Muscle layer of colon (tissue), 2 donors: ENCODE data around the gene PER2.
A peak's percentile ranks its signal among the peaks of the same experiment; 100 is the strongest.
"Not testable (repeated sequence)": the region's sequence is repeated elsewhere in the genome, so short reads cannot be mapped to it uniquely, and the experiment has no call there.

Experiments used
- H3K27ac ChIP-seq: one replicate; pipeline ENCODE4 v1.7.0; 2013; ENCODE audit warnings: low read depth, mild to moderate bottlenecking, low read length, moderate library complexity
- H3K27me3 ChIP-seq, 2 donors: one replicate each; pipeline ENCODE4 v1.7.0; 2013; ENCODE audit warnings: low read length in 2 of 2, mild to moderate bottlenecking in 2 of 2; ENCODE audit not compliant: insufficient read depth in 2 of 2, control insufficient read depth in 1 of 2
- H3K36me3 ChIP-seq: one replicate; pipeline ENCODE4 v1.7.0; 2013; ENCODE audit warnings: mild to moderate bottlenecking, low read length; ENCODE audit not compliant: insufficient read depth
- H3K4me1 ChIP-seq: one replicate; pipeline ENCODE4 v1.7.0; 2013; ENCODE audit warnings: mild to moderate bottlenecking, low read length; ENCODE audit not compliant: insufficient read depth
- H3K4me3 ChIP-seq, 2 donors: one replicate each; pipeline ENCODE4 v1.7.0; 2013; ENCODE audit warnings: low read length in 2 of 2, low read depth in 1 of 2, mild to moderate bottlenecking in 1 of 2, moderate library complexity in 1 of 2
- H3K9ac ChIP-seq: one replicate; pipeline ENCODE4 v1.7.0; 2013; ENCODE audit warnings: low read length
- H3K9me3 ChIP-seq: one replicate; pipeline ENCODE4 v1.7.0; 2013; ENCODE audit warnings: mild to moderate bottlenecking, low read length
- donor health status: abdominal sarcoma.
- donor health status: Adenocarcinoma of cecum.

The PER2 gene

GRCh38 chr2:238324248-238324647 is 35.8 kb upstream of the PER2 start:
- H3K9ac ChIP-seq, H3K4me3 ChIP-seq, H3K27me3 ChIP-seq, H3K9me3 ChIP-seq, H3K27ac ChIP-seq: not testable (repeated sequence)
- Histone ChIP-seq H3K36me3 (peaks cover 17% of the 10 kb centered on the region), H3K4me1 (peaks cover 13% of the 10 kb centered on the region)

GRCh38 chr2:238322001-238322411 is 33.6 kb upstream of the PER2 start:
- Histone ChIP-seq H3K27ac (no peak overlapping the region), H3K27me3 (no peaks in the 10 kb centered on the region), H3K4me1 (peaks cover 13% of the 10 kb centered on the region), H3K9me3 (no peaks in the 10 kb centered on the region), H3K4me3 (no peak overlapping the region), H3K36me3 (peaks cover 1% of the 10 kb centered on the region), H3K9ac (no peak overlapping the region)

GRCh38 chr2:238321467-238321866 is 33.1 kb upstream of the PER2 start:
- H3K4me1 ChIP-seq = peaks cover 13% of the 10 kb centered on the region
- no peaks in the 10 kb centered on the region for H3K9me3 ChIP-seq
- peak overlapping the region; percentile 44 for H3K27ac ChIP-seq
- no peaks in the 10 kb centered on the region for H3K27me3 ChIP-seq
- H3K36me3 ChIP-seq = no peaks in the 10 kb centered on the region
- H3K9ac ChIP-seq = peak overlapping the region; percentile 57
- peak overlapping the region; percentile 61 to 78 for H3K4me3 ChIP-seq

- Histone ChIP-seq H3K27ac (peak overlapping the region; percentile 44), H3K9me3 (no peaks in the 10 kb centered on the region), H3K4me1 (peaks cover 13% of the 10 kb centered on the region), H3K36me3 (no peaks in the 10 kb centered on the region), H3K4me3 (peak overlapping the region; percentile 61 to 78), H3K9ac (peak overlapping the region; percentile 57), H3K27me3 (no peaks in the 10 kb centered on the region)
Observed at GRCh38 chr2:238320648-238321281, 32.4 kb upstream of the PER2 start.

GRCh38 chr2:238320246-238320647 is 31.8 kb upstream of the PER2 start, which contains the start of gene TRAF3IP1:
Gene TRAF3IP1, plus strand, starts transcription at chr2:238320518. Its CDS starts 145 bp downstream, at chr2:238320663.
- peak within 1 kb of the TSS; percentile 76 to 78 for H3K4me3 ChIP-seq
- H3K27ac ChIP-seq = peak within 1 kb of the TSS; percentile 58

GRCh38 chr2:238315031-238315595 is 26.7 kb upstream of the PER2 start:
- no peak overlapping the region for H3K27ac ChIP-seq
- no peaks in the 10 kb centered on the region for H3K36me3 ChIP-seq
- no peaks in the 10 kb centered on the region for H3K27me3 ChIP-seq
- no peak overlapping the region for H3K9ac ChIP-seq
- no peak overlapping the region for H3K4me3 ChIP-seq
- peaks cover 5% of the 10 kb centered on the region for H3K4me1 ChIP-seq
- H3K9me3 ChIP-seq = no peaks in the 10 kb centered on the region

More at GRCh38 chr2:238320246-238320647, 31.8 kb upstream of the PER2 start, which contains the start of gene TRAF3IP1:
- Histone ChIP-seq H3K9ac (peak within 1 kb of the TSS; percentile 87), H3K9me3 (no peaks in the 10 kb centered on the region), H3K36me3 (no peaks in the 10 kb centered on the region), H3K4me1 (peaks cover 13% of the 10 kb centered on the region), H3K27me3 (no peaks in the 10 kb centered on the region)

GRCh38 chr2:238314576-238314975 is 26.2 kb upstream of the PER2 start:
- Histone ChIP-seq H3K36me3 (no peaks in the 10 kb centered on the region), H3K27me3 (no peaks in the 10 kb centered on the region), H3K9ac (no peak overlapping the region), H3K4me1 (peaks cover 1% of the 10 kb centered on the region), H3K4me3 (no peak overlapping the region), H3K27ac (no peak overlapping the region), H3K9me3 (no peaks in the 10 kb centered on the region)

GRCh38 chr2:238313991-238314350 is 25.6 kb upstream of the PER2 start:
- H3K27me3 ChIP-seq = no peaks in the 10 kb centered on the region
- H3K36me3 ChIP-seq = no peaks in the 10 kb centered on the region
- H3K9ac ChIP-seq = no peak overlapping the region
- H3K4me3 ChIP-seq = no peak overlapping the region
- no peaks in the 10 kb centered on the region for H3K4me1 ChIP-seq
- H3K9me3 ChIP-seq = no peaks in the 10 kb centered on the region
- H3K27ac ChIP-seq = no peak overlapping the region

- H3K9ac ChIP-seq = no peak overlapping the region
Observed at GRCh38 chr2:238313289-238313990, 25.0 kb upstream of the PER2 start.

GRCh38 chr2:238310721-238311120 is 22.3 kb upstream of the PER2 start:
- H3K4me1 ChIP-seq, H3K4me3 ChIP-seq, H3K27ac ChIP-seq, H3K27me3 ChIP-seq, H3K9me3 ChIP-seq, H3K36me3 ChIP-seq, H3K9ac ChIP-seq: not testable (repeated sequence)

More at GRCh38 chr2:238313289-238313990, 25.0 kb upstream of the PER2 start:
- Histone ChIP-seq H3K27me3 (no peaks in the 10 kb centered on the region), H3K9me3 (no peaks in the 10 kb centered on the region), H3K4me3 (no peak overlapping the region), H3K27ac (no peak overlapping the region), H3K4me1 (no peaks in the 10 kb centered on the region), H3K36me3 (no peaks in the 10 kb centered on the region)

GRCh38 chr2:238308177-238308576 is 19.8 kb upstream of the PER2 start:
- no peaks in the 10 kb centered on the region for H3K4me1 ChIP-seq
- H3K4me3 ChIP-seq = no peak overlapping the region
- no peak overlapping the region for H3K9ac ChIP-seq

More at GRCh38 chr2:238308177-238308576, 19.8 kb upstream of the PER2 start:
- no peak overlapping the region for H3K27ac ChIP-seq
- no peaks in the 10 kb centered on the region for H3K27me3 ChIP-seq
- H3K9me3 ChIP-seq = no peaks in the 10 kb centered on the region
- no peaks in the 10 kb centered on the region for H3K36me3 ChIP-seq
